ENCODE data around the gene MTHFSD. TPM values are rescaled to one million over a fixed set of nuclear protein-coding genes. Genes with fewer than 3 reads are reported as not detected.

The MTHFSD gene
- total RNA-seq, 4 donors from 2014 or later = 9.0 to 23.2 (median 16.1) TPM

GRCh38 chr16:86533076-86533475 is 22.0 kb downstream of the MTHFSD start:
- no peak for TF ChIP-seq CTCF (IDR thresholded peaks at IDR 0.05; ENCODE audit: low read depth)

GRCh38 chr16:86532526-86532815 is 22.6 kb downstream of the MTHFSD start:
- TF ChIP-seq CTCF (IDR thresholded peaks at IDR 0.05; ENCODE audit: low read depth) = no peak

GRCh38 chr16:86531641-86532525 is 23.2 kb downstream of the MTHFSD start:
- no peak for TF ChIP-seq CTCF (IDR thresholded peaks at IDR 0.05; ENCODE audit: low read depth)

- TF ChIP-seq CTCF (IDR thresholded peaks at IDR 0.05; ENCODE audit: low read depth) = no peak
Measured at GRCh38 chr16:86531191-86531545, 23.9 kb downstream of the MTHFSD start.

- no peak for TF ChIP-seq CTCF (IDR thresholded peaks at IDR 0.05; ENCODE audit: low read depth)
Measured at GRCh38 chr16:86530251-86531190, 24.5 kb downstream of the MTHFSD start.

- TF ChIP-seq CTCF (IDR thresholded peaks at IDR 0.05; ENCODE audit: low read depth) = no peak
Measured at GRCh38 chr16:86529160-86529559, 25.9 kb downstream of the MTHFSD start.

Measured in subcutaneous adipose tissue (tissue), 4 donors.